Right lobe of liver (tissue), 6 donors: Measurements from ENCODE around the gene DCX. TPM values are rescaled to one million over a fixed set of nuclear protein-coding genes. Genes with fewer than 3 reads are reported as not detected.
A peak's percentile ranks its signal among the peaks of the same experiment; 100 is the strongest.

ENCODE experiments used
- ATAC-seq, 4 donors: fragments of 200-7000 bp; cut with Tn5 transposase; one replicate each; pipeline ENCODE4 v1.9.1; 2020; ENCODE audit warnings: mild to moderate bottlenecking in 4 of 4, moderate library complexity in 4 of 4
- DNase-seq, 3 donors: peaks; one replicate each; pipeline ENCODE4 v3.0.0-alpha.2; 2020
- H3K27ac ChIP-seq, 3 donors: fragments of 200-600 bp; one replicate each; pipeline ENCODE4 v1.8.0; 2022
- H3K27me3 ChIP-seq, 2 donors: fragments of 200-600 bp; one replicate each; pipeline ENCODE4 v1.8.0; 2022
- H3K36me3 ChIP-seq, 4 donors: fragments of 200-600 bp; sonication (generic) in 1 of 4; one replicate each; pipeline versions ENCODE4 v1.5.1 to v1.8.0; 2017 to 2022; ENCODE audit warnings: control low read depth in 1 of 4
- H3K4me1 ChIP-seq, 4 donors: fragments of 200-600 bp; sonication (generic) in 1 of 4; one replicate each; pipeline versions ENCODE4 v1.5.1 to v1.8.0; 2017 to 2022; ENCODE audit warnings: control low read depth in 1 of 4
- H3K4me3 ChIP-seq, 3 donors: fragments of 200-600 bp; one replicate each; pipeline ENCODE4 v1.8.0; 2022
- H3K9me3 ChIP-seq, 4 donors: fragments of 200-600 bp; sonication (generic) in 1 of 4; one replicate each; pipeline versions ENCODE4 v1.5.1 to v1.8.0; 2017 to 2022; ENCODE audit warnings: control low read depth in 1 of 4
- CTCF ChIP-seq, 4 donors: fragments of 200-600 bp in 3 of 4; fragments of 450-650 bp in 1 of 4; IDR thresholded peaks; one replicate each; pipeline versions ENCODE4 v1.5.1 to v1.8.0; 2016 to 2022; ENCODE audit warnings: antibody characterized with exemption in 4 of 4, mild to moderate bottlenecking in 2 of 4
- POLR2A ChIP-seq: fragments of 450-650 bp; IDR thresholded peaks from one replicate; pipeline ENCODE4 v1.6.1; 2017; ENCODE audit warnings: antibody characterized with exemption, mild to moderate bottlenecking
- WGBS: methylation state at CpG from one replicate; pipeline ENCODE4 v1.1.6; 2018; ENCODE audit warnings: low coverage, low lambda C conversion rate; ENCODE audit not compliant: insufficient coverage; ENCODE audit errors: missing lambda C conversion rate; 5-methylcytosine and 5-hydroxymethylcytosine counted together
- intact Hi-C, 2 donors: fragments of 100-400 bp; cut with DNase I; formaldehyde crosslinking; loops; one replicate each; pipeline versions ENCODE4 v1.11.2 to v1.14.1; 2022
- long read RNA-seq: library from polyadenylated mRNA; unstranded; transcript quantifications from one replicate; pipeline ENCODE4 v2.0.0, GENCODE V29; 2019
- total RNA-seq, 6 experiments: library from RNA; depleted of rRNA in 2 of 6; stranded (reverse); fragments of >200 nt in 2 of 6; fragmentation: NEBNext Ultra II Directional in 3 of 6; extraction: Animal tissue kit (Norgen Biotek cat#: 25700) in 3 of 6; gene quantifications; one replicate each; pipeline versions ENCODE4 v1.1.0 to v1.2.4, GENCODE V29; 2016 to 2023
- donor health status: DM: no; HTN: yes; CAD: no.
- donor health status: DM: no; HTN: no; CAD: no.
- donor health status: DM: no; HTN: no; CAD: no.
- donor health status: DM: no; HTN: yes; CAD: no.
- donor health status: DM: no; HTN: yes; CAD: no.

The DCX gene
- total RNA-seq = under 1 TPM in 3 of 6 experiments, not detected in 3; 0.09 to 0.25 (median 0.25) TPM
- long read RNA-seq = 0 reads

DNA sequence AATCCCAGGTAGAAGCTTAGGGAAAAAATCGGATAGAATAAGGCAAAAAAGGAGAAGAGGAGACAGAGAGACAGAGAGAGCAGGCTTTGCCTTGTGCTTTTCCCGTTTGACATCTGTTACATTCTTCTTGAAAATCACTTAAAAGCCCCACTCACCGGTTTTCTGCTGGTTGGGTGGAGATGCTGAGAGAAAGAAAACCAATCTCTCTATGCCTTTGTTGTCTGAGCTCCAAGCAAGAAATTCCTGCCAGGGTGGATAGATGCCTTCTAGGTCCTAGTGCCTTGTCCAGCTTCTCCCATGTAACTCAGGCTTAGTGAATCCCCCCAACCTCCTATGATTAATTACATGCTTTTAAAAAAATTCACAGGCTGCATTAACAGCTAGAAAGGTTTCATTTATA lies at the start of gene DCX:
Gene DCX, minus strand, starts transcription at position 210 of the 400 bp plus-strand sequence. CDS start 1,794 bp downstream, outside the sequence.
- no peaks in the 10 kb centered on the region for H3K4me1 ChIP-seq
- no peak within 1 kb of the TSS for H3K27ac ChIP-seq
- peaks cover 8 to 9% of the 10 kb centered on the region in 2 donors for H3K27me3 ChIP-seq
- intact Hi-C loops = no loop called here
- H3K36me3 ChIP-seq = no peaks in the 10 kb centered on the region
- no peak for TF ChIP-seq POLR2A
- H3K4me3 ChIP-seq = no peak within 1 kb of the TSS
- WGBS = 4% methylated on average over 2 of the region's 3 CpGs
- DNase-seq = no peak
- no peaks in the 10 kb centered on the region for H3K9me3 ChIP-seq
- ATAC-seq = no peak

DNA sequence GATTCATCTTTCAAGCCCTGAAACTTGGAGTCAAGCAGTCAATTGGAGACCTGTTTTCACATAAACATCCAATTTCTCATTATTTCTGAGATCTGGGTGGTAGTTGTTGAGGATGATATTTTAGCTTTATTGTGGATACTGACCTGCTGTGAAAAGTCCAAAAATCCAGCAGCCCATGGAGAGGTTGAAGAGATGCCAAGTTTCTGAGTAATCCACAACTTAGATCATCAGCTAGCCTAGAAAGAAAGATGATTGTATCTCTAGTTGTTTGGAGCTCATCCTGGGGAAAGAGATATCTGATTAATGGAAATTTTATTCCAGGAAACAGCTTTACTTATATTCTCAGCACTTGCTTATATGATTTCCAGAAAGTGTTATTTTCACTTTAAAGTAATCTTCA lies 48.6 kb upstream of the DCX start:
- H3K9me3 ChIP-seq = no peaks in the 10 kb centered on the region
- ATAC-seq (peak in 3 of 4 donors; percentile 45 to 81 (median 47)), DNase-seq (no peak)
- no peaks in the 10 kb centered on the region for H3K36me3 ChIP-seq
- H3K4me1 ChIP-seq = no peaks in the 10 kb centered on the region
- H3K4me3 ChIP-seq = no peak overlapping the region
- H3K27ac ChIP-seq = no peak overlapping the region
- no peaks in the 10 kb centered on the region for H3K27me3 ChIP-seq
- TF ChIP-seq POLR2A (no peak), CTCF (IDR thresholded peaks at IDR 0.05) (no peak)
- intact Hi-C loops = no loop called here

DNA sequence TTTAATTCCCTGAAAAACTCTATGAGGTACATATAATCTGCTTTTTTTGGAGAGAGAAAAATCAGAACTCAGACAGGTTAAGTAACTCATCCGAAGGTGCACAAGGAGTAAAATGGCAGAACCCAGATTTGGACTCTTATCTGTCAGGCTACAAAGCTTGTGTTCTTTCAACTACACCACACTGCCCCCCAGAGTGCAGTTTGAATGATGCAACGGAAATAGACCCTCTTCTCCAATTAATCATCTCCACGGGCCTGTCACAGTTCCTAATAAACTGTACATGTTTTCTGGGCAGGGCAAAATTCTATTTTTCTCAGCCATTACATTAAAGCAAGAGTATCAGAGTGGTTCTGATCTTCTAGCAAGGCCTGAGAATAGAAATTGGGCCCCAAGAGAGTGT lies 35.3 kb upstream of the DCX start:
- Histone ChIP-seq H3K4me3 (no peak overlapping the region), H3K36me3 (no peaks in the 10 kb centered on the region), H3K4me1 (no peaks in the 10 kb centered on the region), H3K27ac (no peak overlapping the region), H3K27me3 (no peaks in the 10 kb centered on the region), H3K9me3 (no peaks in the 10 kb centered on the region)
- intact Hi-C loops = no loop called here
- 10% methylated on average over 3 of the region's 3 CpGs for whole genome bisulfite sequencing
- ATAC-seq (peak in 3 of 4 donors; percentile 31 to 46 (median 42)), DNase-seq (no peak)
- peak; percentile 6 to 32 (median 24) for TF ChIP-seq CTCF (IDR thresholded peaks at IDR 0.05)
- no peak for TF ChIP-seq POLR2A

DNA sequence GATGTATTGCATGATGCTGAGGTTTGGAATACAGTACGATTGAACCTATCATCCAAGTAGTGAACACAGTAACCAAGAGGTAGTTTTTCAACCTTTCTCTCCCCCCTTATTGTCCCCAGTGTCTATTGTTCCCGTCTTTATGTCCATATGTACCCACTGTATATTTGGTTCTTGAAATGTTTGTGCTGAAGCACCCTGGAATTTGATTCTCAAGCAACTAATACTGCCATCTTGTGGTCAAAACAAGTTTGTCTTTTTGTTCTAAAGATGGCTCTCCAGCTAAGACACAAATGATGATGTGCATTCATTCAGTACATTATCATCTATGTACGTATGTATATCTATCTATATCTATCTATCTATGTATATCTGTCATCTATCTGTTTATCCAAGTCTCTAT lies 33.5 kb upstream of the DCX start:
- Histone ChIP-seq H3K27me3 (no peaks in the 10 kb centered on the region), H3K36me3 (no peaks in the 10 kb centered on the region), H3K4me3 (no peak overlapping the region), H3K4me1 (no peaks in the 10 kb centered on the region), H3K27ac (no peak overlapping the region), H3K9me3 (no peaks in the 10 kb centered on the region)
- ATAC-seq (peak in 3 of 4 donors; percentile 55 to 68 (median 68)), DNase-seq (no peak)
- TF ChIP-seq POLR2A = no peak
- TF ChIP-seq CTCF (IDR thresholded peaks at IDR 0.05) = peak; percentile 56 to 73 (median 72)
- intact Hi-C loops = no loop called here
- 14% methylated on average over 3 of the region's 3 CpGs for WGBS

DNA sequence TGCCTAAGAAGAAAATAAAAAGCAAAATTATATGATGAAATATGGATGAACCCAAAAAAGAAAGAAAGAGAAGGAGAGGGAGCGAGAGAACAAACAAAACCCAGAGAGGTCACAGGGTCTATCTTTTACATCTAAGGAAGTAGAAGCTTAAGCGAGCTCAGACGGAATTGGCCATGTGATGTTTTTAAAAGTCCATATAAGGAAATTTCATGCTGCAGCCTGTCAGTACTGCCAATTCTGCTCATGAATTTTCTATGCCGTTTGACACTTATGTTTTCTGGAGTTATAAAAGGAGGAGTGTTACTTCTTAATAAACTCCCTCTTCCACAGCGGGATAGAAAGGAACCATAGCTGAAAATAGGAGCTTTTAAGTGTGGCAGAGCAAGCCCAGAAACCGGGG lies 32.9 kb upstream of the DCX start:
- DNase-seq (no peak), ATAC-seq (no peak)
- intact Hi-C loops = no loop called here
- Histone ChIP-seq H3K27ac (no peak overlapping the region), H3K9me3 (no peaks in the 10 kb centered on the region), H3K4me3 (no peak overlapping the region), H3K4me1 (no peaks in the 10 kb centered on the region), H3K27me3 (no peaks in the 10 kb centered on the region), H3K36me3 (no peaks in the 10 kb centered on the region)
- 19% methylated on average over 6 of the region's 6 CpGs for WGBS
- TF ChIP-seq CTCF (IDR thresholded peaks at IDR 0.05) (no peak), POLR2A (no peak)
